DMS 273 treated with DMSO at 0.1 percent for 48 hours (cell line): ENCODE measurements around the gene FOXJ1.

Experiments used
- DNase-seq: peaks from one replicate; lab custom pipeline; 2025; lab: John Stamatoyannopoulos, UW

Gene FOXJ1

DNA sequence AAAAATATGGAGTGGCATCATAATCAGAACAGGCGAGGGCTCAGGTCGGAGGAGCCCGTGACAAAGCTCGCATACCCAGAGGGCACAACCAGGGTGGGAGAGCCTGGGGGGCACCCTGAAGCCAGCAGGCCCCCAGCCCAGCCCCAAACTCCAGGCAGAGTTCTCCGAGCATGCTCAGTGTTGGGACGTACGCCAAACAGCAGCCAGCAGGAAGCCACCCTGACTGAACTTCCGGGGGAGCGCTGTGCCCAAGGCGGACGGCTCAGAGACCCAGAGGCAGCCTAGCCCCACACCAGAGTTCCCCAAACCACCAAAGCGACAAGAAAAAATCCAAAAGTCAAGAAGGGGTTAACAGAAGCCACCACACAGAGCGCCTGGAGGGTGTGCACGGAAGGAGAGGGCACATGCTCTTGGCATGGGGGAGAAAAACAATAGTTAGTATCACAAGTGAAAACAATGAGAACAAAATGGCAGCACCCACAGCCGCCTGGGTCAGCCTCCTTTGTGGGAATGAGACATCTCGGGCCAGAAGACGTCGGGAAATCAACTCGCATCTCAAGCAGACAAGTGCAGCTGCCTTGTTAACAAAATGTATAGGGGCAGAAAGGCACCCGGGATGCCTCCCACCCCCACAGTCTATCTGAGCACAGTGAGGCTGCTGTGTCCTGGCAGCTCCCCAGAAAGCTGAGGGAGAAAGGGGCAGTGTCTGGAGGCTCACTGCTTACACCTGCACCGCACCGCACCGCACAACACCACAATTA lies 49.3 kb downstream of the FOXJ1 start:
- DNase-seq: no peak

DNA sequence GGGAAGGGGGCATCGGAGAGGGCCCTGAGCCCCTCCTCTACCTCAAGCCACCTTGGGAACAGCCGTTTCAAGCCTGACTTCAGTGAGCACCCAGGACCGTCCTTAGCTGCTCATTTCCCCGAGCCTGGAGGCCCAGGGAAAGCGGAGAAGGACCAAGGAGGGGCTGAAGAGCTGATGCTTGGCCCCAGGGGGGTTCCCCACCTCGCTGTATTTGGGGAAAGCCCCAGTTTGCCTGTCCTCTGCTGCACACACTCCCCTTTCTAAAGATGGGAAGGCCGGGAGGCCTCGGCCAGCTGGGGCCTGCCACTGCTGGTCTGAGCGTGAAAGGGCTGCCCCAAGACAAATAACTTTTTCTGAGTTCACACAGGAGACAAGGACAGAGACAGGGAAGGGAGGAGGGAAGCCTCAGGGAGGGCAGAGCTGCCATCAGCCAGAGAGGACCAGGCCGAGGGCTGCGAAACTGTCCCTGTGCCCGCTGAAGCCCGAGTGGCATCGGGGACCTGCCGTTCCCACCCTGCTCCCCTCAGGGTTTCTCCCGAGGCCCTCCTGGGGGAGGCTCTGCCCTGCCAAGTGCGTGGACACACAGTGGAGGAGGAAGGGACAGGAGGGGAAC lies 50.4 kb downstream of the FOXJ1 start:
- DNase-seq: no peak

DNA sequence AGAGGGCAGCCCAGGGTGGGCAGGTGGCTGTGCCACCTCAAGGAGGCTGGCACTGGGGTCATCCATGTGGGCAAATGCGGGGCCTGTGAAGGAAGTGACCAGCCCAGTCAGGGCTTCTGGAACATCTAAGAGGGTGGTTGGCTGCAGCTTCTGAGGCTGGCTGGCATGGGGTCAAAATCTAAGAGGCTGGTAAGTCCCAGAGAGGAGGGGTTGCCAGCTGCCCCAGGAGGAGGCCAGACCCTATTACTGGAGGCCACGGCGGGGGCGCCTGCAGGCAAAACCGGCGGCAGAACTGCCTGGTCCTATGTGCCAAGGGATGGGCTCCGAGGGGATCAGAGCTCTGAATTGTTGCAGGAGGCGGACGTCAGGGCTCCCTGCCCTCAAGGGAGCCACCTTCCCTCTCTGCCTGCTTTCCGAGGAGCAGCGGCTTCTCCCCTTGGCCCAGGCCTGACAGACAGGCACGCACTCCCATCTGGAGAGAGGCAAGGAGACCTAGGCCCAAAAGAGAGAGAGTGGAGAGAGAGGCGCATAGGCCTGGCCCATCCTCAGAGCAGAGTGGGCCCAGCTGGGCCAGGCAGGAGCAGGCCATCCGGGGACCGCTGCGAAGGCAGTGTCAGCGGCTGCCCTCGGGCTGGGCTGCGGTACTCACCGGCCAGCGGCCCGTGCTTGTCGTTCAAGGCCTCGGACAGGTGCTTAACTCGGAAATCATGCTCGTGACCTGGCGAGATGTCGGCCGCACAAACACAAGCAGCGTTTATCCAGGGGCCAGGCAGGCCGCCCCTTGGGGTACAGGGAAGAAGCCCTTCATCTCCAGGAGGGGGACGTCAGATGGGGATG lies 51.1 kb downstream of the FOXJ1 start:
- no peak for DNase-seq

DNA sequence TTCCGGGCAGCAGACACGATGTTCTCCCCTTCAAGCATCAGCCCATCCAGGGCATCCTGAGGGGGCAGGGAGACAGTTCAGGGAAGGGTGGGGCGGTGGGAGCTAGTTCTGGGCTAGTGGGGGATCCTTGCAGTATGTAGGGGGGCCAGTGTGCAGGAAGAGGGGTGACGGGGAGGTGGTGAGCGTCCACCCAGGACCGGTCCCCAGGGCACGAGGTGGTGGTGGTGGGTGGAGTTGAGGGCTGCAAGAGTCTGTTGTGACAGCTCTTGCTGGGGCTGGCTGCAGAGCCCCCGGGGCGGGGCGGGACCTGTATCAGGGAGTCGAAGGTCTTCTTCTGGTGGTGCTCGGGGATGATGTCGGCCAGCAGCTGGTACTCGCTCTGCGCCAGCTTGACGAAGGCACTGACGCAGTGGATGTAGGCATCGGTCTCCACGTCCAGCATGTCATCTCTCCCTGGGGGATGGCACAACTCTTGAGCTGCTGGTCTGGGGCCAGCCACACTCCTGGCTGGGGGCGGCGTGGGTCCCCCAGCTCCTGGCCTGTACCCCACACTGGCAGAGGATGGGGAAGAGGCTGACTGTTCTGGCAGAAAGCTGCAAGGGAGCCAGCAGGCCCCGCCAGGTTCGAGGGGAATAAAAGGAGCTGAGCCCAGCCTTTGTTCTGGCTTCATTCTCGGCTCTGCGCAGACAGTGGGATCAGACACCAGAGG lies 52.0 kb downstream of the FOXJ1 start:
- DNase-seq: no peak

DNA sequence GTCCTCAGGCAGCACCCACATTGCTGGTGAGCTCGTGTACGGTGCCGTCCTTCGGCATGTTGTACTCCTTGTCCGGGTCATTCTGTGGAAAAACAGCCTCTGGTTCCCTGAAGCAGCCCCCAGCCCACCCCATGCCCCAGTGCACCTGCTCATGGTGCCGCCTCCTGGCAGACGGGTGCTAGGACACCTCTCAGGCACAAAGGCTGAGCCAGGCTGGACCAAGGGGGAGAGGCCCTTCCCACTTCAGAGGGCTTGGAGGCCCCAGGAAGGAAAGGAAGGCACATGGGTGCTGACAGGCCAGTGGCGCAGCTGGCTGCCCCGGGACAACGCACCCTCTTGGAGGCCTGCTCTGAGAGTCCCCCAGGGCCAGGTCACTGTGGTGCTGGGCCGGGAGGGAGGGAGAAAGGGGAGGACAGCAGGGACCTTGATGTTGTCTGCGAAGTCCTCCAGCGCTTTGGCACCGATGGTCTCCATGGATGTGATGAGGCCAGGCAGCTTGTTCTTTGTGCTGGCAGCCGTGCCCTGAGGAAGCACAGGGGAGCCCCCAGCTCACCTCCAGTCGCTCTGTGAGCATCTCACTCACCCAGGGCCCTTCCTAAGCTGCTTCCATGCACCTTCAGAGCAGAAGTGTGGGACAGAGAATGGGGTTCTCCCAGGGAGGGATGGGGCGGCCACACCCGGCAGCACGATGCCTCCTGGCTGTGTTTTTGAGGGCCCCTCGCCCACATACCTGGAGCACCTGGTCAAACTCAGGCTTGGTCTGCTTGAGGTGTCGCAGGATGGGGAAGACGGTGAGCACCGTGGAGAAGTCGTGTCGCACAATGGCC lies 52.8 kb downstream of the FOXJ1 start:
- no peak for DNase-seq

DNA sequence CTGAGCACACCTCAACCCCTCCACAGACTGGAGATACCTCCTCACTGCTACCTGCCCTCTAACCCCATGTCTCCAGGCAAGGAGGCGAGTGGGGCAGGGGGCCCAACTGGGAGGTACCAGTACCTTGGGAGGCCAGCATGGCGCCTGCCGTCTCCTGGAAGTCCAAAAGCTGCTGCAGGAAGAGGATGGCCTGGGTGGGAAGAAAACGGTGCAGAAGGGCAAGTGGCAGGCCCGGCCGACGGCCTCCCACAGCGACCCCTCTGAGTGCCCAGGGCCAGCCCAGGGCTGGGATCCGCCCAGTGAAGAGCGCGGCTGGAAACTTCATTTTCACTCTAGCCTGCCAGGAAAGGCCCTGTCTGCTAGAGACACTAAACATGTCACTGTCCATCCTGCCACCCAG lies 53.5 kb downstream of the FOXJ1 start:
- no peak for DNase-seq

DNA sequence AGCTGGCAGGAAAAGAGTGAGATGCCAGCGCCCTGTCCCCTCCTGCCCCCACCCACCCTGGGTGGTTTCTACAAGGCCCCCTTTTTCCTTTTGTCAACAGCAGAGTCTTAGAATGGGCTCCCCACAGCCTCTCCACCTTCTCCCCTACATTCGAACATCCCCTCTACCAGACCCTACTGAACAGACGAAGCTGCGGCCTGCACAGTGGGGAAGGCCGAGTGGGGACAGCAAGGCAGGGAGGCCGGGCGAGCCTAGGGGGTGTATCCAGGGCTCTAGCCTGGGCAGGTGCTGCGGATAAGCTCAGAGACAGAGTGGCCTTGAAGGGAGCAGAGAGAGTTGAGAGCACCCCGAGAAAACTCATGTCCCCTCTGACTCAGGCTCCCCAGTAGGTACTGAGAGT lies 54.7 kb downstream of the FOXJ1 start:
- no peak for DNase-seq
